H9 (cell line): ENCODE results near the gene WDFY1. TPM values are rescaled to one million over a fixed set of nuclear protein-coding genes. Genes with fewer than 3 reads are reported as not detected.

Experiments
- DNase-seq: peaks from one replicate; pipeline ENCODE4 v3.0.0-alpha.2; 2017
- H2AFZ ChIP-seq: one replicate; pipeline ENCODE4 v1.6.1; 2013; ENCODE audit warnings: mild to moderate bottlenecking, low read length, control low read depth, moderate library complexity
- H2AK5ac ChIP-seq: 2 replicates; pipeline ENCODE4 v1.6.1; 2013; ENCODE audit warnings: low read length, control low read depth, mixed read lengths; ENCODE audit not compliant: insufficient read length
- H2BK120ac ChIP-seq: one replicate; pipeline ENCODE4 v1.6.1; 2013; ENCODE audit warnings: low read depth, mild to moderate bottlenecking, low read length, control low read depth, inconsistent platforms; ENCODE audit not compliant: poor library complexity, severe bottlenecking
- H2BK12ac ChIP-seq: 2 replicates; pipeline ENCODE4 v1.6.1; 2013; ENCODE audit warnings: low read length, control low read depth, mixed read lengths, low read depth; ENCODE audit not compliant: insufficient read length
- H2BK15ac ChIP-seq: 2 replicates; pipeline ENCODE4 v1.6.1; 2013; ENCODE audit warnings: low read depth, low read length, control low read depth
- H2BK20ac ChIP-seq: one replicate; pipeline ENCODE4 v1.6.1; 2013; ENCODE audit warnings: low read depth, mild to moderate bottlenecking, low read length, control low read depth, inconsistent platforms; ENCODE audit not compliant: poor library complexity, severe bottlenecking
- H2BK5ac ChIP-seq: 2 replicates; pipeline ENCODE4 v1.6.1; 2013; ENCODE audit warnings: low read length, control low read depth, mixed read lengths; ENCODE audit not compliant: insufficient read length
- H3K14ac ChIP-seq: 2 replicates; pipeline ENCODE4 v1.6.1; 2013; ENCODE audit warnings: low read length, control low read depth; ENCODE audit not compliant: insufficient read depth
- H3K18ac ChIP-seq: 2 replicates; pipeline ENCODE4 v1.6.1; 2013; ENCODE audit warnings: low read depth, mild to moderate bottlenecking, mixed read lengths, low read length, control low read depth; ENCODE audit not compliant: insufficient read length
- H3K23ac ChIP-seq: 2 replicates; pipeline ENCODE4 v1.6.1; 2013; ENCODE audit warnings: low read length, control low read depth, mixed read lengths, low read depth; ENCODE audit not compliant: insufficient read length
- H3K23me2 ChIP-seq: 2 replicates; pipeline ENCODE4 v1.6.1; 2013; ENCODE audit warnings: low read depth, mild to moderate bottlenecking, mixed read lengths, low read length, control low read depth; ENCODE audit not compliant: insufficient read length, poor library complexity, severe bottlenecking
- H3K27ac ChIP-seq: 2 replicates; pipeline ENCODE4 v1.5.1; 2013; ENCODE audit warnings: low read length, control low read depth, mixed read lengths, low read depth; ENCODE audit not compliant: insufficient read length
- H3K27me3 ChIP-seq: 2 replicates; pipeline ENCODE4 v1.6.1; 2013; ENCODE audit warnings: low read length, control low read depth, inconsistent platforms; ENCODE audit not compliant: insufficient read depth
- H3K4ac ChIP-seq: 2 replicates; pipeline ENCODE4 v1.6.1; 2013; ENCODE audit warnings: low read depth, mild to moderate bottlenecking, control low read depth, inconsistent platforms, low read length, moderate library complexity
- H3K4me1 ChIP-seq: 2 replicates; pipeline ENCODE4 v1.6.1; 2013; ENCODE audit warnings: low read length, control low read depth, inconsistent platforms; ENCODE audit not compliant: insufficient read depth
- H3K4me2 ChIP-seq: 2 replicates; pipeline ENCODE4 v1.6.1; 2013; ENCODE audit warnings: low read length, control low read depth, mixed read lengths; ENCODE audit not compliant: insufficient read length, insufficient read depth
- H3K56ac ChIP-seq: 2 replicates; pipeline ENCODE4 v1.6.1; 2013; ENCODE audit warnings: low read depth, mild to moderate bottlenecking, mixed read lengths, low read length, control low read depth; ENCODE audit not compliant: insufficient read length
- H3K79me1 ChIP-seq: 2 replicates; pipeline ENCODE4 v1.6.1; 2013; ENCODE audit warnings: low read depth, mild to moderate bottlenecking, moderate library complexity, low read length, control low read depth, inconsistent platforms; ENCODE audit not compliant: insufficient read depth, poor library complexity, severe bottlenecking
- H3K79me2 ChIP-seq: 2 replicates; pipeline ENCODE4 v1.6.1; 2013; ENCODE audit warnings: low read length, control low read depth, inconsistent platforms; ENCODE audit not compliant: insufficient read depth
- H3K9ac ChIP-seq: 2 replicates; pipeline ENCODE4 v1.6.1; 2013; ENCODE audit warnings: low read length, control low read depth, mixed read lengths; ENCODE audit not compliant: insufficient read length; ENCODE audit errors: extremely low read depth
- H3K9me3 ChIP-seq: one replicate; pipeline ENCODE4 v1.6.1; 2013; ENCODE audit warnings: low read depth, low read length, inconsistent platforms; ENCODE audit not compliant: control insufficient read depth
- H3T11ph ChIP-seq: one replicate; pipeline ENCODE4 v1.6.1; 2013; ENCODE audit warnings: mild to moderate bottlenecking, low read length, control low read depth, inconsistent platforms
- H4K20me1 ChIP-seq: one replicate; pipeline ENCODE4 v1.6.1; 2013; ENCODE audit not compliant: control insufficient read depth, insufficient read length, insufficient read depth
- H4K5ac ChIP-seq: 2 replicates; pipeline ENCODE4 v1.6.1; 2013; ENCODE audit warnings: low read depth, mild to moderate bottlenecking, mixed read lengths, low read length, control low read depth; ENCODE audit not compliant: insufficient read length
- H4K8ac ChIP-seq: replicated peaks from 2 replicates; pipeline ENCODE4 v1.6.1; 2013; ENCODE audit warnings: low read length, control low read depth, mixed read lengths, low read depth; ENCODE audit not compliant: insufficient read length
- H4K91ac ChIP-seq: 2 replicates; pipeline ENCODE4 v1.6.1; 2013; ENCODE audit warnings: low read depth, mild to moderate bottlenecking, moderate library complexity, mixed read lengths, low read length, control low read depth; ENCODE audit not compliant: insufficient read length
- H3K27ac Mint-ChIP-seq, 3 experiments: 2 replicates in 2 of 3; 3 replicates in 1 of 3; pipeline ENCODE4 v1.8.0; 2020 to 2021; ENCODE audit warnings: mixed read lengths in 3 of 3, mild to moderate bottlenecking in 1 of 3, moderate library complexity in 1 of 3
- H3K27me3 Mint-ChIP-seq: 2 replicates; pipeline ENCODE4 v1.8.0; 2021; ENCODE audit warnings: low read depth, mild to moderate bottlenecking, moderate library complexity, mixed read lengths
- H3K36me3 Mint-ChIP-seq, 3 experiments: 2 replicates in 2 of 3; 3 replicates in 1 of 3; pipeline ENCODE4 v1.8.0; 2020 to 2021; ENCODE audit warnings: low read depth in 3 of 3, mixed read lengths in 3 of 3; ENCODE audit not compliant: insufficient read depth in 1 of 3
- H3K4me1 Mint-ChIP-seq, 2 experiments: 2 replicates each; pipeline ENCODE4 v1.8.0; 2020; ENCODE audit warnings: mixed read lengths in 2 of 2
- H3K4me3 Mint-ChIP-seq, 2 experiments: 2 replicates in 1 of 2; 3 replicates in 1 of 2; pipeline ENCODE4 v1.8.0; 2020 to 2021; ENCODE audit warnings: mild to moderate bottlenecking in 2 of 2, mixed read lengths in 2 of 2, moderate library complexity in 1 of 2
- H3K9me3 Mint-ChIP-seq, 2 experiments: 2 replicates in 1 of 2; 3 replicates in 1 of 2; pipeline ENCODE4 v1.8.0; 2020; ENCODE audit warnings: mild to moderate bottlenecking in 2 of 2, mixed read lengths in 2 of 2, moderate library complexity in 1 of 2
- WGBS: extraction: QIAGEN DNeasy Blood & Tissue Kit; methylation state at CpG from one replicate; pipeline ENCODE4 v1.1.7; 2013; ENCODE audit warnings: missing lambda C conversion rate, low lambda C conversion rate, mixed read lengths; ENCODE audit not compliant: insufficient read length; ENCODE audit errors: extremely low coverage; 5-methylcytosine and 5-hydroxymethylcytosine counted together
- total RNA-seq: library from RNA; stranded (reverse); gene quantifications from 2 replicates; pipeline ENCODE4 v1.2.1, GENCODE V29; 2021
- TF ChIP-seq, protein P1 (sequence below): fragments of 200-600 bp; sonication (generic); conservative IDR thresholded peaks from 3 replicates; pipeline ENCODE4 v1.8.0; 2021; ENCODE audit warnings: antibody characterized with exemption, mild to moderate bottlenecking

Gene WDFY1
- total RNA-seq, 1 experiment from 2014 or later, result 54.1 TPM

DNA sequence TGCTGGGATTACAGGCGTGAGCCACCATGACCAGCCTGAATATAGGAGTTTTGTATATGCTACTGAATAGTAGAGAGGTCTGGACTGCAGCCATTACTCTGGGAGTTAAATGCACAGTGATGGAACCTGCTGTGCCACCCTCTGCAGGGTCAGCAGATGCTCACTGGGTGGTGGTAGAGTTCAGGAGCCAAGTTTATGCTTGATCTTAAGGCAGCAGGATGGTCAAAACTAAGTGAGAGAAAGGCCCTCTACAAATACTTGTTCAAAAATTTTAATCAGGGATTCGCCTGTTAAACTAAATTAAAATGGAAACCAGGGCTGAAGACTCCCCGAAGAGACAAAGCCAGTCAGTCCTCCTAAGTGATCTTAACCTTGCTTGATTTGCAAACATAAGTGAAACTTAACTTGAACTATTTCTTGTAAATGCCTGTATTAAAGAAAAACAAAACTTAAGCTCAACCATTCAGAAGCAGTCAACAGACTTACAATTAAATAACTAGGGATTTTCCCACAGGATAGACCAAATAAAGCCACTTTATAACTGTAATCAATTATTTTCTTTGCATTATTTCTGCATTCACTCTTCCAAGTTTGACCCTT lies 4.2 kb upstream of the WDFY1 start:
- Histone ChIP-seq H3K4me2 (no peak overlapping the region), H3K79me1 (no peaks in the 10 kb centered on the region), H3K23ac (no peak overlapping the region), H3K18ac (no peak overlapping the region), H3T11ph (no peak overlapping the region), H2BK12ac (no peak overlapping the region), H3K27ac (no peak overlapping the region), H3K9me3 (no peaks in the 10 kb centered on the region), H3K79me2 (no peaks in the 10 kb centered on the region), H3K14ac (no peak overlapping the region), H3K27me3 (no peaks in the 10 kb centered on the region), H2AK5ac (no peak overlapping the region), H3K23me2 (no peaks in the 10 kb centered on the region), H3K56ac (no peak overlapping the region), H4K20me1 (no peaks in the 10 kb centered on the region), H3K4me1 (peaks cover 12% of the 10 kb centered on the region), H4K8ac (no peak overlapping the region), H2BK120ac (no peak overlapping the region), H3K9ac (no peak overlapping the region), H4K5ac (no peak overlapping the region), H2BK20ac (no peak overlapping the region), H2AFZ (no peak overlapping the region), H3K4ac (no peak overlapping the region), H2BK15ac (no peak overlapping the region), H4K91ac (no peak overlapping the region), H2BK5ac (no peak overlapping the region)
- H3K36me3 Mint-ChIP-seq, result no peaks in the 10 kb centered on the region; a peak in 1 of 7 replicates
- peaks cover 41 to 54% of the 10 kb centered on the region in 2 experiments for H3K4me1 Mint-ChIP-seq
- WGBS, result no CpG with 5 or more reads among the region's 3 CpGs
- H3K9me3 Mint-ChIP-seq, result no peaks in the 10 kb centered on the region
- TF ChIP-seq, protein P1, sequence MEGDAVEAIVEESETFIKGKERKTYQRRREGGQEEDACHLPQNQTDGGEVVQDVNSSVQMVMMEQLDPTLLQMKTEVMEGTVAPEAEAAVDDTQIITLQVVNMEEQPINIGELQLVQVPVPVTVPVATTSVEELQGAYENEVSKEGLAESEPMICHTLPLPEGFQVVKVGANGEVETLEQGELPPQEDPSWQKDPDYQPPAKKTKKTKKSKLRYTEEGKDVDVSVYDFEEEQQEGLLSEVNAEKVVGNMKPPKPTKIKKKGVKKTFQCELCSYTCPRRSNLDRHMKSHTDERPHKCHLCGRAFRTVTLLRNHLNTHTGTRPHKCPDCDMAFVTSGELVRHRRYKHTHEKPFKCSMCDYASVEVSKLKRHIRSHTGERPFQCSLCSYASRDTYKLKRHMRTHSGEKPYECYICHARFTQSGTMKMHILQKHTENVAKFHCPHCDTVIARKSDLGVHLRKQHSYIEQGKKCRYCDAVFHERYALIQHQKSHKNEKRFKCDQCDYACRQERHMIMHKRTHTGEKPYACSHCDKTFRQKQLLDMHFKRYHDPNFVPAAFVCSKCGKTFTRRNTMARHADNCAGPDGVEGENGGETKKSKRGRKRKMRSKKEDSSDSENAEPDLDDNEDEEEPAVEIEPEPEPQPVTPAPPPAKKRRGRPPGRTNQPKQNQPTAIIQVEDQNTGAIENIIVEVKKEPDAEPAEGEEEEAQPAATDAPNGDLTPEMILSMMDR, result no peak
- no peak overlapping the region for H3K27ac Mint-ChIP-seq
- H3K27me3 Mint-ChIP-seq, result peaks cover 2% of the 10 kb centered on the region
- DNase-seq, result no peak
- no peak overlapping the region for H3K4me3 Mint-ChIP-seq
